WTC11 (cell line): ENCODE measurements around the gene SYS1. TPM values are rescaled to one million over a fixed set of nuclear protein-coding genes. Genes with fewer than 3 reads are reported as not detected.

ENCODE experiments used
- ATAC-seq: fragments of 200-7000 bp; cut with Tn5 transposase; 2 replicates; pipeline ENCODE4 v1.10.0; 2021; ENCODE audit warnings: mild to moderate bottlenecking, moderate library complexity
- CTCF ChIA-PET: fragments of 300-600 bp; sonication (Branson Sonifier 250); formaldehyde crosslinking; loops from one replicate; lab custom pipeline; 2021; ENCODE audit warnings: antibody characterized with exemption; lab: Charles Lee
- POLR2A ChIA-PET: fragments of 350-600 bp; sonication (Branson Sonifier 250); formaldehyde crosslinking; loops from one replicate; lab custom pipeline; 2021; ENCODE audit warnings: antibody characterized with exemption; lab: Charles Lee
- DNase-seq: peaks from one replicate; pipeline ENCODE4 v3.0.0; 2021; ENCODE audit warnings: low spot score
- H3K27ac Mint-ChIP-seq: 2 replicates; pipeline ENCODE4 v1.8.0; 2021; ENCODE audit warnings: mixed read lengths
- H3K27me3 Mint-ChIP-seq: 2 replicates; pipeline ENCODE4 v1.8.0; 2021; ENCODE audit warnings: low read depth, mild to moderate bottlenecking, moderate library complexity, mixed read lengths
- H3K36me3 Mint-ChIP-seq: 2 replicates; pipeline ENCODE4 v1.8.0; 2021; ENCODE audit warnings: mixed read lengths
- H3K4me1 Mint-ChIP-seq: 2 replicates; pipeline ENCODE4 v1.8.0; 2022; ENCODE audit warnings: mixed read lengths
- H3K4me3 Mint-ChIP-seq: 2 replicates; pipeline ENCODE4 v1.8.0; 2021; ENCODE audit warnings: mild to moderate bottlenecking, moderate library complexity, mixed read lengths
- H3K9me3 Mint-ChIP-seq: 2 replicates; pipeline ENCODE4 v1.8.0; 2021; ENCODE audit warnings: mixed read lengths
- CREM ChIP-seq: sonication (generic); formaldehyde crosslinking; IDR thresholded peaks from 2 replicates; pipeline ENCODE4 v1.8.1; 2022; ENCODE audit warnings: mild to moderate bottlenecking, missing genetic modification reagents, moderate library complexity
- FOXK1 ChIP-seq: sonication (generic); formaldehyde crosslinking; IDR thresholded peaks from 2 replicates; pipeline ENCODE4 v1.8.0; 2022; ENCODE audit warnings: mild to moderate bottlenecking, moderate library complexity, missing genetic modification reagents
- GABPB1 ChIP-seq: sonication (generic); formaldehyde crosslinking; IDR thresholded peaks from 2 replicates; pipeline ENCODE4 v1.8.1; 2023; ENCODE audit warnings: mild to moderate bottlenecking, missing genetic modification reagents
- JUN ChIP-seq: sonication (generic); formaldehyde crosslinking; IDR thresholded peaks from 2 replicates; pipeline ENCODE4 v1.8.0; 2023; ENCODE audit warnings: mild to moderate bottlenecking, missing genetic modification reagents
- KAT7 ChIP-seq: sonication (generic); formaldehyde crosslinking; IDR thresholded peaks from 2 replicates; pipeline ENCODE4 v1.8.1; 2023; ENCODE audit warnings: missing genetic modification reagents, mild to moderate bottlenecking, borderline replicate concordance
- MYBL2 ChIP-seq: sonication (generic); formaldehyde crosslinking; IDR thresholded peaks from 2 replicates; pipeline ENCODE4 v1.8.1; 2023; ENCODE audit warnings: mild to moderate bottlenecking, moderate library complexity, missing genetic modification reagents
- SMAD3 ChIP-seq: sonication (generic); formaldehyde crosslinking; IDR thresholded peaks from 2 replicates; pipeline ENCODE4 v1.8.0; 2022; ENCODE audit warnings: missing genetic modification reagents, mild to moderate bottlenecking, borderline replicate concordance
- SP1 ChIP-seq: sonication (generic); formaldehyde crosslinking; conservative IDR thresholded peaks from 2 replicates; pipeline ENCODE4 v1.8.1; 2022; ENCODE audit warnings: missing genetic modification reagents
- TEAD1 ChIP-seq: sonication (generic); formaldehyde crosslinking; IDR thresholded peaks from 2 replicates; pipeline ENCODE4 v1.8.0; 2022; ENCODE audit warnings: mild to moderate bottlenecking, missing genetic modification reagents
- ZNF396 ChIP-seq: fragments of 250-450 bp; sonication (Bioruptor Pico); IDR thresholded peaks from 2 replicates; pipeline ENCODE4 v1.8.0; 2021; ENCODE audit warnings: mild to moderate bottlenecking, moderate library complexity, borderline replicate concordance
- total RNA-seq: library from RNA; stranded (reverse); gene quantifications from 3 replicates; pipeline ENCODE4 v1.2.3, GENCODE V29; 2021
- TF ChIP-seq, protein P1 (sequence below): sonication (generic); formaldehyde crosslinking; IDR thresholded peaks from 2 replicates; pipeline ENCODE4 v1.8.0; 2022; ENCODE audit warnings: mild to moderate bottlenecking, missing genetic modification reagents
- TF ChIP-seq, protein P2 (sequence below): sonication (generic); formaldehyde crosslinking; IDR thresholded peaks from 2 replicates; pipeline ENCODE4 v1.8.0; 2022; ENCODE audit warnings: mild to moderate bottlenecking, missing genetic modification reagents
- TF ChIP-seq, protein P3 (sequence below): sonication (generic); formaldehyde crosslinking; IDR thresholded peaks from 2 replicates; pipeline ENCODE4 v1.8.0; 2022; ENCODE audit warnings: mild to moderate bottlenecking, missing genetic modification reagents
- TF ChIP-seq, protein P4 (sequence below): sonication (generic); formaldehyde crosslinking; IDR thresholded peaks from 2 replicates; pipeline ENCODE4 v1.8.1; 2023; ENCODE audit warnings: mild to moderate bottlenecking, missing genetic modification reagents
- TF ChIP-seq, protein P5 (sequence below): sonication (generic); formaldehyde crosslinking; IDR thresholded peaks from 2 replicates; pipeline ENCODE4 v1.8.1; 2023; ENCODE audit warnings: mild to moderate bottlenecking, missing genetic modification reagents
- TF ChIP-seq, protein P6 (sequence below): sonication (generic); formaldehyde crosslinking; IDR thresholded peaks from 2 replicates; pipeline ENCODE4 v1.8.1; 2022; ENCODE audit warnings: mild to moderate bottlenecking, missing genetic modification reagents, moderate library complexity, borderline replicate concordance
- TF ChIP-seq, protein P7 (sequence below): sonication (generic); formaldehyde crosslinking; IDR thresholded peaks from 2 replicates; pipeline ENCODE4 v1.8.0; 2023; ENCODE audit warnings: missing genetic modification reagents
- TF ChIP-seq, protein P8 (sequence below): sonication (generic); formaldehyde crosslinking; IDR thresholded peaks from 2 replicates; pipeline ENCODE4 v1.8.1; 2022; ENCODE audit warnings: missing genetic modification reagents, borderline replicate concordance

SYS1 gene
- total RNA-seq, 1 experiment from 2014 or later: 16.4 TPM

DNA sequence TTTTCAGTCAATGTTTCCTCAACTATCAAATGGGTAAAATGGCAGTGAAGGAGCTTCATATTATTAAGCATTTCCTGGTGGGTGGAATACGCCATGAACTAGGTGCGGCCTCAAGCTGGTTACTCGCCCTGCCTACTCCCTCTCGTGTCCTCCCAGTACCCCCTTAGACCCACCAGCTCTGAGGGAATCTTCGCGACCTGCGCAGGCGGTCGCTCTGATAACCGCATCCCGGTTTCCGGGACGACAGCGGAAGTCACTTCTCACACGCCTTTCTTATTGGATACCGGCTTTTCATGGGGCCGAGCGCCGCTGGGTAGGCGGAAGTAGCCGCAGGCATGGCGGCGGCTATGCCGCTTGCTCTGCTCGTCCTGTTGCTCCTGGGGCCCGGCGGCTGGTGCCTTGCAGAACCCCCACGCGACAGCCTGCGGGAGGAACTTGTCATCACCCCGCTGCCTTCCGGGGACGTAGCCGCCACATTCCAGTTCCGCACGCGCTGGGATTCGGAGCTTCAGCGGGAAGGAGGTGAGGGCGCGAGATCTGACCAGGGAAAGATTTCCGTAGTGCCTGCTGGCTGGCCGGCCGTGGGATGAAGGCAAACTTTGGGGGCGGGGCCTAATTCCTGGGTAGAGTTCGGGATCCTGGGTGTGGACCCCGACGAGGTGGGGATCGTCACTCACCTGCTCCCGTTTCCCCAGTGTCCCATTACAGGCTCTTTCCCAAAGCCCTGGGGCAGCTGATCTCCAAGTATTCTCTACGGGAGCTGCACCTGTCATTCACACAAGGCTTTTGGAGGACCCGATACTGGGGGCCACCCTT is 53.1 kb downstream of the SYS1 start, which contains the start of gene PIGT (continued):
- TF ChIP-seq, protein P1, sequence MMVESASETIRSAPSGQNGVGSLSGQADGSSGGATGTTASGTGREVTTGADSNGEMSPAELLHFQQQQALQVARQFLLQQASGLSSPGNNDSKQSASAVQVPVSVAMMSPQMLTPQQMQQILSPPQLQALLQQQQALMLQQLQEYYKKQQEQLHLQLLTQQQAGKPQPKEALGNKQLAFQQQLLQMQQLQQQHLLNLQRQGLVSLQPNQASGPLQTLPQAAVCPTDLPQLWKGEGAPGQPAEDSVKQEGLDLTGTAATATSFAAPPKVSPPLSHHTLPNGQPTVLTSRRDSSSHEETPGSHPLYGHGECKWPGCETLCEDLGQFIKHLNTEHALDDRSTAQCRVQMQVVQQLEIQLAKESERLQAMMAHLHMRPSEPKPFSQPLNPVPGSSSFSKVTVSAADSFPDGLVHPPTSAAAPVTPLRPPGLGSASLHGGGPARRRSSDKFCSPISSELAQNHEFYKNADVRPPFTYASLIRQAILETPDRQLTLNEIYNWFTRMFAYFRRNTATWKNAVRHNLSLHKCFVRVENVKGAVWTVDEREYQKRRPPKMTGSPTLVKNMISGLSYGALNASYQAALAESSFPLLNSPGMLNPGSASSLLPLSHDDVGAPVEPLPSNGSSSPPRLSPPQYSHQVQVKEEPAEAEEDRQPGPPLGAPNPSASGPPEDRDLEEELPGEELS: peak; percentile 44; the same call in 1 of the 2 replicates
- TF ChIP-seq, protein P2, sequence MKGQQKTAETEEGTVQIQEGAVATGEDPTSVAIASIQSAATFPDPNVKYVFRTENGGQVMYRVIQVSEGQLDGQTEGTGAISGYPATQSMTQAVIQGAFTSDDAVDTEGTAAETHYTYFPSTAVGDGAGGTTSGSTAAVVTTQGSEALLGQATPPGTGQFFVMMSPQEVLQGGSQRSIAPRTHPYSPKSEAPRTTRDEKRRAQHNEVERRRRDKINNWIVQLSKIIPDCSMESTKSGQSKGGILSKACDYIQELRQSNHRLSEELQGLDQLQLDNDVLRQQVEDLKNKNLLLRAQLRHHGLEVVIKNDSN (CRISPR knock-in tag): peak; percentile 58; the same call in 1 of the 2 replicates
- TF ChIP-seq MYBL2 (CRISPR knock-in tag) (peak; percentile 83), SMAD3 (0 out of 2 replicates have a peak, but pooled peaks have one; percentile 55), SP1 (CRISPR knock-in tag) (peak; percentile 73), FOXK1 (CRISPR knock-in tag) (peak; percentile 80; the same call in 1 of the 2 replicates), GABPB1 (CRISPR knock-in tag) (peak; percentile 78), CREM (peak; percentile 89), JUN (CRISPR knock-in tag) (0 out of 2 replicates have a peak, but pooled peaks have one; percentile 33)
- TF ChIP-seq, protein P3, sequence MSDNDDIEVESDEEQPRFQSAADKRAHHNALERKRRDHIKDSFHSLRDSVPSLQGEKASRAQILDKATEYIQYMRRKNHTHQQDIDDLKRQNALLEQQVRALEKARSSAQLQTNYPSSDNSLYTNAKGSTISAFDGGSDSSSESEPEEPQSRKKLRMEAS (CRISPR knock-in tag): peak; percentile 83
- TF ChIP-seq, protein P4, sequence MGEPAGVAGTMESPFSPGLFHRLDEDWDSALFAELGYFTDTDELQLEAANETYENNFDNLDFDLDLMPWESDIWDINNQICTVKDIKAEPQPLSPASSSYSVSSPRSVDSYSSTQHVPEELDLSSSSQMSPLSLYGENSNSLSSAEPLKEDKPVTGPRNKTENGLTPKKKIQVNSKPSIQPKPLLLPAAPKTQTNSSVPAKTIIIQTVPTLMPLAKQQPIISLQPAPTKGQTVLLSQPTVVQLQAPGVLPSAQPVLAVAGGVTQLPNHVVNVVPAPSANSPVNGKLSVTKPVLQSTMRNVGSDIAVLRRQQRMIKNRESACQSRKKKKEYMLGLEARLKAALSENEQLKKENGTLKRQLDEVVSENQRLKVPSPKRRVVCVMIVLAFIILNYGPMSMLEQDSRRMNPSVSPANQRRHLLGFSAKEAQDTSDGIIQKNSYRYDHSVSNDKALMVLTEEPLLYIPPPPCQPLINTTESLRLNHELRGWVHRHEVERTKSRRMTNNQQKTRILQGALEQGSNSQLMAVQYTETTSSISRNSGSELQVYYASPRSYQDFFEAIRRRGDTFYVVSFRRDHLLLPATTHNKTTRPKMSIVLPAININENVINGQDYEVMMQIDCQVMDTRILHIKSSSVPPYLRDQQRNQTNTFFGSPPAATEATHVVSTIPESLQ (CRISPR knock-in tag): no peak
- TF ChIP-seq, protein P5, sequence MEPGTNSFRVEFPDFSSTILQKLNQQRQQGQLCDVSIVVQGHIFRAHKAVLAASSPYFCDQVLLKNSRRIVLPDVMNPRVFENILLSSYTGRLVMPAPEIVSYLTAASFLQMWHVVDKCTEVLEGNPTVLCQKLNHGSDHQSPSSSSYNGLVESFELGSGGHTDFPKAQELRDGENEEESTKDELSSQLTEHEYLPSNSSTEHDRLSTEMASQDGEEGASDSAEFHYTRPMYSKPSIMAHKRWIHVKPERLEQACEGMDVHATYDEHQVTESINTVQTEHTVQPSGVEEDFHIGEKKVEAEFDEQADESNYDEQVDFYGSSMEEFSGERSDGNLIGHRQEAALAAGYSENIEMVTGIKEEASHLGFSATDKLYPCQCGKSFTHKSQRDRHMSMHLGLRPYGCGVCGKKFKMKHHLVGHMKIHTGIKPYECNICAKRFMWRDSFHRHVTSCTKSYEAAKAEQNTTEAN: peak; percentile 73; the same call in 1 of the 2 replicates

DNA sequence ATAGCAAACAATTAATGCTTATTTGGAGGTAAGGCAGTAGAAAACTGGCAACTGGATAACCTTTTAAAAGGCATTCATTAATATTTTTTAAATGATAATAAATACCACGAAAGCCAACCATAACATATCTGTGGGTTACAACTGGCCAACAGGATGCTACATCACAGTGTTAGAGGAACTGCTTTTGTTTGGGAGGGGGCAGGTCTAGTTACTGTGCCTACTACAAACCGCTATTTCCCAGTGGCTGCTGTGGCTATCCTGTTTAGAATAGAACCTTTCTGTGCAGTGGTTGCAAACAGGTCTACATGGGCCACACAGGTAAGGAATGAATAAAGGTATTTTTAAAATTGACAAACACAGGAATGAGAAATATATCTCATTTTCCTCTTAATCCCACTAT is 54.0 kb downstream of the SYS1 start:
- ChIA-PET POLR2A (interaction anchor here (1.6 kb wide), 1 partner anchor 54 kb away, joined by 5 read pairs; the partner anchor contains the start of gene SYS1), CTCF (interaction anchor here (1.2 to 2.1 kb wide), 5 partner anchors 10 to 354 kb away, joined by 3 to 30 read pairs (median 10); no protein-coding TSS in a partner anchor)
- peaks cover 27% of the 10 kb centered on the region for H3K36me3 Mint-ChIP-seq
- no peak for DNase-seq
- H3K27me3 Mint-ChIP-seq: no peaks in the 10 kb centered on the region
- TF ChIP-seq, protein P6, sequence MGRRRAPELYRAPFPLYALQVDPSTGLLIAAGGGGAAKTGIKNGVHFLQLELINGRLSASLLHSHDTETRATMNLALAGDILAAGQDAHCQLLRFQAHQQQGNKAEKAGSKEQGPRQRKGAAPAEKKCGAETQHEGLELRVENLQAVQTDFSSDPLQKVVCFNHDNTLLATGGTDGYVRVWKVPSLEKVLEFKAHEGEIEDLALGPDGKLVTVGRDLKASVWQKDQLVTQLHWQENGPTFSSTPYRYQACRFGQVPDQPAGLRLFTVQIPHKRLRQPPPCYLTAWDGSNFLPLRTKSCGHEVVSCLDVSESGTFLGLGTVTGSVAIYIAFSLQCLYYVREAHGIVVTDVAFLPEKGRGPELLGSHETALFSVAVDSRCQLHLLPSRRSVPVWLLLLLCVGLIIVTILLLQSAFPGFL: no peak
- TF ChIP-seq, protein P7, sequence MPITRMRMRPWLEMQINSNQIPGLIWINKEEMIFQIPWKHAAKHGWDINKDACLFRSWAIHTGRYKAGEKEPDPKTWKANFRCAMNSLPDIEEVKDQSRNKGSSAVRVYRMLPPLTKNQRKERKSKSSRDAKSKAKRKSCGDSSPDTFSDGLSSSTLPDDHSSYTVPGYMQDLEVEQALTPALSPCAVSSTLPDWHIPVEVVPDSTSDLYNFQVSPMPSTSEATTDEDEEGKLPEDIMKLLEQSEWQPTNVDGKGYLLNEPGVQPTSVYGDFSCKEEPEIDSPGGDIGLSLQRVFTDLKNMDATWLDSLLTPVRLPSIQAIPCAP (CRISPR knock-in tag): no peak
- TF ChIP-seq ZNF396 (CRISPR knock-in tag): no peak
- TF ChIP-seq KAT7 (CRISPR knock-in tag): no peak
- TF ChIP-seq, protein P3 (CRISPR knock-in tag): no peak
- TF ChIP-seq FOXK1 (CRISPR knock-in tag): no peak
- TF ChIP-seq, protein P8, sequence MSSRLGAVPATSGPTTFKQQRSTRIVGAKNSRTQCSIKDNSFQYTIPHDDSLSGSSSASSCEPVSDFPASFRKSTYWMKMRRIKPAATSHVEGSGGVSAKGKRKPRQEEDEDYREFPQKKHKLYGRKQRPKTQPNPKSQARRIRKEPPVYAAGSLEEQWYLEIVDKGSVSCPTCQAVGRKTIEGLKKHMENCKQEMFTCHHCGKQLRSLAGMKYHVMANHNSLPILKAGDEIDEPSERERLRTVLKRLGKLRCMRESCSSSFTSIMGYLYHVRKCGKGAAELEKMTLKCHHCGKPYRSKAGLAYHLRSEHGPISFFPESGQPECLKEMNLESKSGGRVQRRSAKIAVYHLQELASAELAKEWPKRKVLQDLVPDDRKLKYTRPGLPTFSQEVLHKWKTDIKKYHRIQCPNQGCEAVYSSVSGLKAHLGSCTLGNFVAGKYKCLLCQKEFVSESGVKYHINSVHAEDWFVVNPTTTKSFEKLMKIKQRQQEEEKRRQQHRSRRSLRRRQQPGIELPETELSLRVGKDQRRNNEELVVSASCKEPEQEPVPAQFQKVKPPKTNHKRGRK (CRISPR knock-in tag): no peak
- no peak for TF ChIP-seq TEAD1 (CRISPR knock-in tag)
- H3K27ac Mint-ChIP-seq: no peak overlapping the region
- H3K4me3 Mint-ChIP-seq: peak overlapping the region; percentile 91
- H3K4me1 Mint-ChIP-seq: peaks cover 10% of the 10 kb centered on the region
- ATAC-seq: no peak
- H3K9me3 Mint-ChIP-seq: no peaks in the 10 kb centered on the region
